Panc1 (cell line): ENCODE data around the gene C1orf116.

Experiments
- REST ChIP-seq, 2 experiments: IDR thresholded peaks; 2 replicates each; pipeline ENCODE4 v1.6.1; 2011 to 2012; ENCODE audit warnings: low read depth in 2 of 2, control low read depth in 1 of 2, low read length in 1 of 2, mild to moderate bottlenecking in 1 of 2, moderate library complexity in 1 of 2; ENCODE audit not compliant: insufficient read depth in 1 of 2
- TCF7L2 ChIP-seq: IDR thresholded peaks from 2 replicates; pipeline ENCODE4 v1.6.1; 2011; ENCODE audit warnings: mild to moderate bottlenecking, low read depth, low read length, inconsistent platforms
- TF ChIP-seq, protein P1 (sequence below): fragments of 450-650 bp; IDR thresholded peaks from 2 replicates; pipeline ENCODE4 v1.5.1; 2017; ENCODE audit warnings: mild to moderate bottlenecking

DNA sequence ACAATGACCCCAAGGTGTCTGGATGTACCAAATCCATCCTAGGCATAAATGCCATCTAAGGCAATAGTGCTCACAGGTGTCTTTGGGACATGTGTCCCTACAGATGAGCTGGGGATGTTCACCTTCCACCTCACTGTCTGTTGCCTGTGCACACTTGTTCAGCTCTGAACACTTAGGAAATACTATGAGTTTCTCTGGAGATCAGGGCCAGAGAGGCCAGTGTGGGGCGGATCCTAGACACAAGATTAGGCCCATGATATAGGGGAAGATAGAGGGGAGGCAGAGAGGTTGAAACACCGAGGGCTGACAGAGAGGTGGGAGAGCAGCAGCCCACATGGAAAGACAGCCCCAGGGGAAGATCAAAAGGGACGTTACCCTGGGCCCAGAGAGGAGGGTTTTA is 25.6 kb downstream of the C1orf116 start:
- TF ChIP-seq, protein P1, sequence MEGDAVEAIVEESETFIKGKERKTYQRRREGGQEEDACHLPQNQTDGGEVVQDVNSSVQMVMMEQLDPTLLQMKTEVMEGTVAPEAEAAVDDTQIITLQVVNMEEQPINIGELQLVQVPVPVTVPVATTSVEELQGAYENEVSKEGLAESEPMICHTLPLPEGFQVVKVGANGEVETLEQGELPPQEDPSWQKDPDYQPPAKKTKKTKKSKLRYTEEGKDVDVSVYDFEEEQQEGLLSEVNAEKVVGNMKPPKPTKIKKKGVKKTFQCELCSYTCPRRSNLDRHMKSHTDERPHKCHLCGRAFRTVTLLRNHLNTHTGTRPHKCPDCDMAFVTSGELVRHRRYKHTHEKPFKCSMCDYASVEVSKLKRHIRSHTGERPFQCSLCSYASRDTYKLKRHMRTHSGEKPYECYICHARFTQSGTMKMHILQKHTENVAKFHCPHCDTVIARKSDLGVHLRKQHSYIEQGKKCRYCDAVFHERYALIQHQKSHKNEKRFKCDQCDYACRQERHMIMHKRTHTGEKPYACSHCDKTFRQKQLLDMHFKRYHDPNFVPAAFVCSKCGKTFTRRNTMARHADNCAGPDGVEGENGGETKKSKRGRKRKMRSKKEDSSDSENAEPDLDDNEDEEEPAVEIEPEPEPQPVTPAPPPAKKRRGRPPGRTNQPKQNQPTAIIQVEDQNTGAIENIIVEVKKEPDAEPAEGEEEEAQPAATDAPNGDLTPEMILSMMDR, result no peak
- TF ChIP-seq TCF7L2, result no peak
- TF ChIP-seq REST (IDR thresholded peaks at IDR 0.05; ENCODE audit: insufficient read depth in 1 of 2, low read depth in 2 of 2, low read length in 1 of 2), result no peak
